Measurements from ENCODE around the gene PBX3. TPM values are rescaled to one million over a fixed set of nuclear protein-coding genes. Genes with fewer than 3 reads are reported as not detected.

The PBX3 gene
- total RNA-seq, 1 donor from 2014 or later = 10.6 TPM

DNA sequence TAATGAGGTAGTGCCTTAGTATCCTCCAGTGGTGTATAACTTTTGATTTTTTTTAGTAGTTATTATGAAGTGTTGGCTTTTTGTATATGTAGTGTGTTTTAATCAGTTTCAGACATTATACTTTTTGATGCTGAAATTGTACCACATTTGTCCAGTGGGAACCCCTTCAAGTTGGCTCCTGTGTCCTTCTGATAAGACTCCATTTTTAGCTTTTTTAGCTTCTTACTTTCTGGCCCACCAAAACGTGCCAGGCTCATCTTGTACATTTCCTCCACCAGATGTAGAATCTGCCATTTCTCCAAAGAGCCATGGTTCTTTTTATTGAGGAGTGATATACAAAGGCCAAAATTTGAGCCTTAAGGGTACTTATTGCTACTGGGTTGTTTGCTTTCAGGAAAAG is 84.4 kb downstream of the PBX3 start:
- DNase-seq (ENCODE audit: low read depth) = no peak
- Histone ChIP-seq H3K36me3 (ENCODE audit: control insufficient read depth, insufficient read depth, low read length) (peaks cover 1% of the 10 kb centered on the region), H3K27me3 (ENCODE audit: control insufficient read depth, insufficient read depth, low read length) (no peaks in the 10 kb centered on the region), H3K4me3 (ENCODE audit: low read depth, low read length) (no peak overlapping the region)
- no peak for TF ChIP-seq CTCF (IDR thresholded peaks at IDR 0.05; ENCODE audit: insufficient read depth, low read length, poor library complexity, severe bottlenecking)

DNA sequence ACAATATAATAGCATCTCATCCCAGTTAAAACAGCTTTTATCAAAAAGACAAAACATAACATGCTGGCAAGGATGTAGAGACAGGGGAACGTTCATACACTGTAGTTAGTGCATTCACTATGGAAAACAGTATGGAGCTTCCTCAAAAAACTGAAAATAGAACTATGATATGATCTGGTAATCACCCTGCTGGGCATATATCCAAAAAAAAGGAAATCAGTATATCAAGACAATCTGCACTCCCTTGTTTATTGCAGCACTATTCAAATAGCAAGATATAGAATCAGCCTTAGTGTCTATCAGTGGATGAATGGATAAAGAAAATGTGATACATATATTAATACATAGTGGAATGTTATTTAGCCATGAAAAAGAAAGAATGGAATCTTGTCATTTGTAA is 88.5 kb downstream of the PBX3 start:
- TF ChIP-seq CTCF (IDR thresholded peaks at IDR 0.05; ENCODE audit: insufficient read depth, low read length, poor library complexity, severe bottlenecking) = no peak
- no peak for DNase-seq (ENCODE audit: low read depth)
- H3K4me3 ChIP-seq (ENCODE audit: low read depth, low read length) = no peak overlapping the region
- H3K36me3 ChIP-seq (ENCODE audit: control insufficient read depth, insufficient read depth, low read length) = no peaks in the 10 kb centered on the region
- no peaks in the 10 kb centered on the region for H3K27me3 ChIP-seq (ENCODE audit: control insufficient read depth, insufficient read depth, low read length)

- TF ChIP-seq CTCF (IDR thresholded peaks at IDR 0.05; ENCODE audit: insufficient read depth, low read length, poor library complexity, severe bottlenecking) = no peak
- no peak for DNase-seq (ENCODE audit: low read depth)
These were observed 92.1 kb downstream of the PBX3 start for GRCh38 chr9:125839317-125839716.

GRCh38 chr9:125841444-125841843 is 94.3 kb downstream of the PBX3 start:
- no peak for TF ChIP-seq CTCF (IDR thresholded peaks at IDR 0.05; ENCODE audit: insufficient read depth, low read length, poor library complexity, severe bottlenecking)
- no peaks in the 10 kb centered on the region for H3K27me3 ChIP-seq (ENCODE audit: control insufficient read depth, insufficient read depth, low read length)
- DNase-seq (ENCODE audit: low read depth) = no peak
- H3K4me3 ChIP-seq (ENCODE audit: low read depth, low read length) = no peak overlapping the region
- H3K36me3 ChIP-seq (ENCODE audit: control insufficient read depth, insufficient read depth, low read length) = no peaks in the 10 kb centered on the region

More at GRCh38 chr9:125839317-125839716, 92.1 kb downstream of the PBX3 start:
- Histone ChIP-seq H3K27me3 (ENCODE audit: control insufficient read depth, insufficient read depth, low read length) (no peaks in the 10 kb centered on the region), H3K4me3 (ENCODE audit: low read depth, low read length) (no peak overlapping the region), H3K36me3 (ENCODE audit: control insufficient read depth, insufficient read depth, low read length) (no peaks in the 10 kb centered on the region)

- no peak for TF ChIP-seq CTCF (IDR thresholded peaks at IDR 0.05; ENCODE audit: insufficient read depth, low read length, poor library complexity, severe bottlenecking)
- Histone ChIP-seq H3K36me3 (ENCODE audit: control insufficient read depth, insufficient read depth, low read length) (no peaks in the 10 kb centered on the region), H3K4me3 (ENCODE audit: low read depth, low read length) (no peak overlapping the region), H3K27me3 (ENCODE audit: control insufficient read depth, insufficient read depth, low read length) (no peaks in the 10 kb centered on the region)
- no peak for DNase-seq (ENCODE audit: low read depth)
These were observed 95.1 kb downstream of the PBX3 start for GRCh38 chr9:125842242-125842641.

DNA sequence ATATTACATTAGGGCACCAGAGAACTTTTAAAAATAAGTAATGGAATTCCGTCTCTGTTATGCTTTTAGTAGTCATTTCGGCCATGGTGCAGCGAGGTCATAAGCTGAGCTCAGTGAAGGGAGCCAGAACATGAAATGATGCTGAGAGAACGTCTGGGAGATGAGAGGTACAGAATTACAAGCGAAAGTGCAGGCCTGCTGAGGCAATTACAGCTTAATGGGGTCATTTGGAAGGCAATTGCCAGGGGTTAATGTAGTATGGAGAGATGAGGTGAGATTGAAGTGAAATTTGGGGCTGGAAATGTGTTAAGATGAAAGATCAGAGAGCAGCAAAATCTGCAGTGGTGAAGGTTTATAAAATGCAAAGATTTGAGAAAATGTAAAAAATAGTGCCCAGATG is 96.5 kb downstream of the PBX3 start:
- H3K36me3 ChIP-seq (ENCODE audit: control insufficient read depth, insufficient read depth, low read length) = no peaks in the 10 kb centered on the region
- DNase-seq (ENCODE audit: low read depth) = no peak
- H3K4me3 ChIP-seq (ENCODE audit: low read depth, low read length) = no peak overlapping the region
- no peaks in the 10 kb centered on the region for H3K27me3 ChIP-seq (ENCODE audit: control insufficient read depth, insufficient read depth, low read length)
- no peak for TF ChIP-seq CTCF (IDR thresholded peaks at IDR 0.05; ENCODE audit: insufficient read depth, low read length, poor library complexity, severe bottlenecking)

Measured in kidney epithelial cell (primary cell).